Panc1 (cell line): ENCODE data around the gene SYNC. TPM values are rescaled to one million over a fixed set of nuclear protein-coding genes. Genes with fewer than 3 reads are reported as not detected.

Source experiments
- ATAC-seq: fragments of 200-7000 bp; cut with Tn5 transposase; 2 replicates; pipeline ENCODE4 v1.9.1; 2020; ENCODE audit warnings: mild to moderate bottlenecking, moderate library complexity
- BruUV-seq: library from RNA; stranded (reverse); fragments of 400-500 nt; replicated peaks from 2 replicates; lab custom pipeline; 2021; lab: Mats Ljungman, UMichigan
- CTCF ChIA-PET: fragments of 300-600 bp; sonication (Branson Sonifier 250); formaldehyde crosslinking; loops from one replicate; lab custom pipeline; 2022; ENCODE audit warnings: antibody characterized with exemption; lab: Charles Lee
- POLR2A ChIA-PET: fragments of 300-600 bp; sonication (Branson Sonifier 250); formaldehyde crosslinking; loops from one replicate; lab custom pipeline; 2022; ENCODE audit warnings: antibody characterized with exemption; lab: Charles Lee
- DNase-seq: peaks from one replicate; pipeline ENCODE4 v3.0.0-alpha.2; 2010; ENCODE audit warnings: low read depth, low spot score
- H3K27ac ChIP-seq: 2 replicates; pipeline ENCODE4 v1.5.1; 2011; ENCODE audit warnings: mild to moderate bottlenecking, low read length, inconsistent platforms
- H3K27me3 ChIP-seq: fragments of 200-500 bp; sonication (Bioruptor generic); 2 replicates; pipeline ENCODE4 v1.6.0; 2014; ENCODE audit warnings: low read length, inconsistent platforms; ENCODE audit not compliant: control insufficient read depth, insufficient read depth
- H3K36me3 ChIP-seq: fragments of 200-500 bp; sonication (Bioruptor generic); 2 replicates; pipeline ENCODE4 v1.5.1; 2014; ENCODE audit warnings: inconsistent platforms, mild to moderate bottlenecking, low read length, moderate library complexity; ENCODE audit not compliant: control insufficient read depth, insufficient read depth
- H3K4me1 ChIP-seq: 2 replicates; pipeline ENCODE4 v1.5.1; 2011; ENCODE audit warnings: inconsistent platforms, mild to moderate bottlenecking, low read length, moderate library complexity; ENCODE audit not compliant: control insufficient read depth, insufficient read depth
- H3K4me3 ChIP-seq, 2 experiments: 2 replicates each; pipeline ENCODE4 v1.5.1; 2011 to 2012; ENCODE audit warnings: low read depth in 2 of 2, low read length in 2 of 2, mild to moderate bottlenecking in 2 of 2, inconsistent platforms in 1 of 2, moderate library complexity in 1 of 2
- H3K9me3 ChIP-seq: fragments of 200-500 bp; sonication (Bioruptor generic); 2 replicates; pipeline ENCODE4 v1.5.1; 2014; ENCODE audit warnings: low read depth, mild to moderate bottlenecking, inconsistent platforms, low read length, moderate library complexity; ENCODE audit not compliant: control insufficient read depth, insufficient read depth
- POLR2AphosphoS5 ChIP-seq: IDR thresholded peaks from 2 replicates; pipeline ENCODE4 v1.6.1; 2012; ENCODE audit warnings: mild to moderate bottlenecking, low read depth, low read length, moderate library complexity
- SIN3A ChIP-seq: IDR thresholded peaks from 2 replicates; pipeline ENCODE4 v1.6.1; 2012; ENCODE audit warnings: low read depth, mild to moderate bottlenecking, low read length, moderate library complexity, borderline replicate concordance; ENCODE audit not compliant: insufficient read depth
- TCF7L2 ChIP-seq: IDR thresholded peaks from 2 replicates; pipeline ENCODE4 v1.6.1; 2011; ENCODE audit warnings: mild to moderate bottlenecking, low read depth, low read length, inconsistent platforms
- in situ Hi-C: cut with HindIII; loops from 2 replicates; pipeline ENCODE4 v1.10.0; 2016; ENCODE audit warnings: low sequenced_read_pairs, low pct_unique_long_range_greater_than_20kb
- intact Hi-C: fragments of 100-400 bp; cut with micrococcal nuclease; formaldehyde crosslinking; loops from one replicate; pipeline ENCODE4 v1.10.0; 2022; ENCODE audit not compliant: unreplicated experiment
- total RNA-seq: library from RNA; stranded (reverse); gene quantifications from one replicate; pipeline ENCODE4 v1.2.1, GENCODE V29; 2021; ENCODE audit not compliant: unreplicated experiment
- TF ChIP-seq, protein P1 (sequence below): fragments of 450-650 bp; IDR thresholded peaks from 2 replicates; pipeline ENCODE4 v1.5.1; 2017; ENCODE audit warnings: mild to moderate bottlenecking
- TF ChIP-seq, protein P2 (sequence below), 2 experiments: IDR thresholded peaks; 2 replicates each; pipeline ENCODE4 v1.6.1; 2011 to 2012; ENCODE audit warnings: low read depth in 2 of 2, control low read depth in 1 of 2, low read length in 1 of 2, mild to moderate bottlenecking in 1 of 2, moderate library complexity in 1 of 2; ENCODE audit not compliant: insufficient read depth in 1 of 2

Gene SYNC
- total RNA-seq, 1 experiment from 2014 or later = 1.3 TPM

DNA sequence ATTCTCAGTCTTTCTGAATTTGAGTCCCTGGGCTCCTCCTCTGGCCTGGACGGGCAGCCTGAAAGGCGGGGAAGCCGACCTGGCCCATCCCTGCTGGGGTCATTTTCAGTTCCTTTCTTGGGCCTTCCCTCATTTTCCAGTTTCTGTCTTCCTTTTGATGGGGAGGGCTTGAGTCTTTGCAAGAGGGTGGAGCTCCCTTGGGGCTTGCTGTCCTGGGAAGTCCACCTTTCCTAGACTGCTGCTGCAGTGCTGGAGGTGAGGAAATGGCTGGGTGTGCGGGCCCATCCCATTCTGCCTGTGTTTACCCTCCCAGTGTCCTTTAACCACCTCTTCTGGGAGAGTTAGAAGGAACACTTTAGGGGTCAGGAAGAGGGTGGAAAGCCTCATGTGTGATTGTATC is 40.4 kb upstream of the SYNC start:
- ChIA-PET CTCF (interaction anchor here (0.6 to 1.0 kb wide), 2 partner anchors 32 to 715 kb away, joined by 3 to 4 read pairs; no protein-coding TSS in a partner anchor), POLR2A (no interaction called here)
- Histone ChIP-seq H3K27ac (peak overlapping the region; percentile 86), H3K36me3 (no peaks in the 10 kb centered on the region), H3K4me1 (peaks cover 23% of the 10 kb centered on the region), H3K9me3 (no peaks in the 10 kb centered on the region), H3K27me3 (no peaks in the 10 kb centered on the region), H3K4me3 (peak overlapping the region; percentile 65 to 72)
- no TSS peak for BruUV-seq
- in situ Hi-C loops (no loop called here), intact Hi-C loops (no loop called here)
- ATAC-seq (no peak), DNase-seq (no peak)
- TF ChIP-seq SIN3A = no peak
- TF ChIP-seq TCF7L2 = no peak
- TF ChIP-seq, protein P1, sequence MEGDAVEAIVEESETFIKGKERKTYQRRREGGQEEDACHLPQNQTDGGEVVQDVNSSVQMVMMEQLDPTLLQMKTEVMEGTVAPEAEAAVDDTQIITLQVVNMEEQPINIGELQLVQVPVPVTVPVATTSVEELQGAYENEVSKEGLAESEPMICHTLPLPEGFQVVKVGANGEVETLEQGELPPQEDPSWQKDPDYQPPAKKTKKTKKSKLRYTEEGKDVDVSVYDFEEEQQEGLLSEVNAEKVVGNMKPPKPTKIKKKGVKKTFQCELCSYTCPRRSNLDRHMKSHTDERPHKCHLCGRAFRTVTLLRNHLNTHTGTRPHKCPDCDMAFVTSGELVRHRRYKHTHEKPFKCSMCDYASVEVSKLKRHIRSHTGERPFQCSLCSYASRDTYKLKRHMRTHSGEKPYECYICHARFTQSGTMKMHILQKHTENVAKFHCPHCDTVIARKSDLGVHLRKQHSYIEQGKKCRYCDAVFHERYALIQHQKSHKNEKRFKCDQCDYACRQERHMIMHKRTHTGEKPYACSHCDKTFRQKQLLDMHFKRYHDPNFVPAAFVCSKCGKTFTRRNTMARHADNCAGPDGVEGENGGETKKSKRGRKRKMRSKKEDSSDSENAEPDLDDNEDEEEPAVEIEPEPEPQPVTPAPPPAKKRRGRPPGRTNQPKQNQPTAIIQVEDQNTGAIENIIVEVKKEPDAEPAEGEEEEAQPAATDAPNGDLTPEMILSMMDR = no peak
- TF ChIP-seq POLR2AphosphoS5 = no peak
- TF ChIP-seq, protein P2, sequence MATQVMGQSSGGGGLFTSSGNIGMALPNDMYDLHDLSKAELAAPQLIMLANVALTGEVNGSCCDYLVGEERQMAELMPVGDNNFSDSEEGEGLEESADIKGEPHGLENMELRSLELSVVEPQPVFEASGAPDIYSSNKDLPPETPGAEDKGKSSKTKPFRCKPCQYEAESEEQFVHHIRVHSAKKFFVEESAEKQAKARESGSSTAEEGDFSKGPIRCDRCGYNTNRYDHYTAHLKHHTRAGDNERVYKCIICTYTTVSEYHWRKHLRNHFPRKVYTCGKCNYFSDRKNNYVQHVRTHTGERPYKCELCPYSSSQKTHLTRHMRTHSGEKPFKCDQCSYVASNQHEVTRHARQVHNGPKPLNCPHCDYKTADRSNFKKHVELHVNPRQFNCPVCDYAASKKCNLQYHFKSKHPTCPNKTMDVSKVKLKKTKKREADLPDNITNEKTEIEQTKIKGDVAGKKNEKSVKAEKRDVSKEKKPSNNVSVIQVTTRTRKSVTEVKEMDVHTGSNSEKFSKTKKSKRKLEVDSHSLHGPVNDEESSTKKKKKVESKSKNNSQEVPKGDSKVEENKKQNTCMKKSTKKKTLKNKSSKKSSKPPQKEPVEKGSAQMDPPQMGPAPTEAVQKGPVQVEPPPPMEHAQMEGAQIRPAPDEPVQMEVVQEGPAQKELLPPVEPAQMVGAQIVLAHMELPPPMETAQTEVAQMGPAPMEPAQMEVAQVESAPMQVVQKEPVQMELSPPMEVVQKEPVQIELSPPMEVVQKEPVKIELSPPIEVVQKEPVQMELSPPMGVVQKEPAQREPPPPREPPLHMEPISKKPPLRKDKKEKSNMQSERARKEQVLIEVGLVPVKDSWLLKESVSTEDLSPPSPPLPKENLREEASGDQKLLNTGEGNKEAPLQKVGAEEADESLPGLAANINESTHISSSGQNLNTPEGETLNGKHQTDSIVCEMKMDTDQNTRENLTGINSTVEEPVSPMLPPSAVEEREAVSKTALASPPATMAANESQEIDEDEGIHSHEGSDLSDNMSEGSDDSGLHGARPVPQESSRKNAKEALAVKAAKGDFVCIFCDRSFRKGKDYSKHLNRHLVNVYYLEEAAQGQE (IDR thresholded peaks at IDR 0.05; ENCODE audit: insufficient read depth in 1 of 2, low read depth in 2 of 2, low read length in 1 of 2) = no peak

DNA sequence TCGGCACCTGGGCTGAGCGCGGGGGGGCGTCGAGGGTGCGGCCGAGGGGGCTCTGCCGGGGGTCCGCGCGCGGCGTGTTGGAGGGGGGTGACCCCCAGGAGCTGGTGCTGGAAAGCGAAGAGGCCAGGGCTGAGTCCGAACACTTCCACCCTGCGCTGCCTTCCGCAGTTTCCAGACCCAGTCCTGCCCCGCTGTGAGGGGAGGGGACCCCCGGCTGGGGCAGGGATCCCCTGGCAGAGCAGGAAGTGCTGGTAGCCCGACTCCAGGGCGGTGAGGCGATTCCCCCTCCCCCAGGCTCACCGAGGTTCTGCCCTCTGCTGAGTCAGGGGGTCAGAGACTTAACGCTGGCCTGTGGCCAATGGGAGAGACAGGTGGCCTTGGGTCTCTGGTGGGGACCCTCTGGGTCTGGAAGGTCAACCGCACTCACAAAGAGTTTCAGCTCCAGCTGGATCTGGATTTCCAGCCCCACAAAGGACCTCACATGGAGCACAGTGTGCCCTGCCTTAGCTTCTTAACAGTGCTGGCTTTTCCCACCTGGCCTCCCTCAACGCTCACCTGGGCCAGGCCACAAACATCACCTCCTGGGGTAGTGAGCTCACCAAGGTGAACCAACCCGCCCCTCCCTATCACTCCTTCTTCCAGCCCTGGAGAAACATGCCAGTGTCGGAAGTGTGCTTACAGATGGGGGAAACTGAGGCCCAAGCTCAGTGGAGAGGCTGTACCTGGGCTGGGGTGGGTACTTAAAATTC is 39.8 kb upstream of the SYNC start:
- Histone ChIP-seq H3K4me3 (peak overlapping the region; percentile 65 to 72), H3K9me3 (no peaks in the 10 kb centered on the region), H3K27me3 (no peaks in the 10 kb centered on the region), H3K27ac (peak overlapping the region; percentile 86), H3K4me1 (peaks cover 23% of the 10 kb centered on the region), H3K36me3 (no peaks in the 10 kb centered on the region)
- intact Hi-C loops (no loop called here), in situ Hi-C loops (no loop called here)
- ATAC-seq (peak; percentile 38), DNase-seq (no peak)
- TF ChIP-seq POLR2AphosphoS5 (no peak), SIN3A (no peak)
- TF ChIP-seq, protein P2 (IDR thresholded peaks at IDR 0.05; ENCODE audit: insufficient read depth in 1 of 2, low read depth in 2 of 2, low read length in 1 of 2) = no peak
- CTCF ChIA-PET = interaction anchor here (0.6 to 1.0 kb wide), 2 partner anchors 31 to 716 kb away, joined by 3 to 4 read pairs; no protein-coding TSS in a partner anchor
- POLR2A ChIA-PET = no interaction called here
- BruUV-seq = no TSS peak
